CD4-positive, CD25-positive, alpha-beta regulatory T cell (primary cell): ENCODE measurements around the gene DENND2A. TPM values are rescaled to one million over a fixed set of nuclear protein-coding genes. Genes with fewer than 3 reads are reported as not detected.

Experiments used
- ATAC-seq, 2 donors: fragments of 150-1000 bp; cut with Tn5 transposase; one replicate each; pipeline ENCODE4 v1.10.0; 2021; ENCODE audit warnings: low read depth in 2 of 2, moderate number of reproducible peaks in 2 of 2, moderate library complexity in 1 of 2
- DNase-seq, 3 donors: peaks; one replicate each; pipeline versions ENCODE4 v3.0.0 to v3.0.0-alpha.2; 2012 to 2022; ENCODE audit warnings: mixed read lengths in 1 of 3
- H3K27ac ChIP-seq: one replicate; pipeline ENCODE4 v1.7.0; 2013; ENCODE audit warnings: mild to moderate bottlenecking, low read length; ENCODE audit not compliant: insufficient read depth, poor library complexity, severe bottlenecking
- H3K27me3 ChIP-seq: one replicate; pipeline ENCODE4 v1.7.0; 2013; ENCODE audit warnings: low read length; ENCODE audit not compliant: control insufficient read depth, insufficient read depth
- H3K36me3 ChIP-seq: one replicate; pipeline ENCODE4 v1.7.0; 2013; ENCODE audit warnings: mild to moderate bottlenecking, low read length, moderate library complexity; ENCODE audit not compliant: control insufficient read depth, insufficient read depth
- H3K4me1 ChIP-seq: 2 replicates; pipeline ENCODE4 v1.7.0; 2013; ENCODE audit warnings: mild to moderate bottlenecking, low read length; ENCODE audit not compliant: insufficient read depth, control insufficient read depth, poor library complexity, severe bottlenecking
- H3K4me3 ChIP-seq: one replicate; pipeline ENCODE4 v1.7.0; 2013; ENCODE audit warnings: low read depth, mild to moderate bottlenecking, low read length, moderate library complexity
- H3K9me3 ChIP-seq, 2 experiments: 1 replicate in 1 of 2; 2 replicates in 1 of 2; pipeline ENCODE4 v1.7.0; 2013; ENCODE audit warnings: low read length in 2 of 2, mild to moderate bottlenecking in 1 of 2, moderate library complexity in 1 of 2; ENCODE audit not compliant: control insufficient read depth in 2 of 2
- H3K27ac Mint-ChIP-seq, 3 donors: one replicate each; pipeline ENCODE4 v1.8.0; 2020 to 2022; ENCODE audit warnings: mild to moderate bottlenecking in 3 of 3, mixed read lengths in 3 of 3, moderate library complexity in 2 of 3
- H3K27me3 Mint-ChIP-seq: one replicate; pipeline ENCODE4 v1.8.0; 2022; ENCODE audit warnings: mild to moderate bottlenecking, mixed read lengths
- H3K36me3 Mint-ChIP-seq: one replicate; pipeline ENCODE4 v1.8.0; 2020; ENCODE audit warnings: mixed read lengths
- H3K4me1 Mint-ChIP-seq, 4 donors: one replicate each; pipeline ENCODE4 v1.8.0; 2020 to 2022; ENCODE audit warnings: mixed read lengths in 4 of 4, mild to moderate bottlenecking in 1 of 4
- H3K4me3 Mint-ChIP-seq, 4 donors: one replicate each; pipeline ENCODE4 v1.8.0; 2020 to 2022; ENCODE audit warnings: mild to moderate bottlenecking in 4 of 4, mixed read lengths in 4 of 4, moderate library complexity in 3 of 4
- H3K9me3 Mint-ChIP-seq, 7 donors: one replicate each; pipeline ENCODE4 v1.8.0; 2020 to 2022; ENCODE audit warnings: mixed read lengths in 7 of 7, mild to moderate bottlenecking in 3 of 7, moderate library complexity in 2 of 7
- polyA plus RNA-seq, 4 donors: library from polyadenylated mRNA; unstranded; fragments of 300-500 nt; fragmentation: Illumina TruSeq; gene quantifications; one replicate each; pipeline ENCODE4 v1.2.3, GENCODE V29; 2021
- total RNA-seq: library from RNA; stranded (reverse); gene quantifications from one replicate; pipeline ENCODE4 v1.2.3, GENCODE V29; 2022

DENND2A gene
- total and polyA plus RNA-seq, 5 donors from 2014 or later, result not detected

DNA sequence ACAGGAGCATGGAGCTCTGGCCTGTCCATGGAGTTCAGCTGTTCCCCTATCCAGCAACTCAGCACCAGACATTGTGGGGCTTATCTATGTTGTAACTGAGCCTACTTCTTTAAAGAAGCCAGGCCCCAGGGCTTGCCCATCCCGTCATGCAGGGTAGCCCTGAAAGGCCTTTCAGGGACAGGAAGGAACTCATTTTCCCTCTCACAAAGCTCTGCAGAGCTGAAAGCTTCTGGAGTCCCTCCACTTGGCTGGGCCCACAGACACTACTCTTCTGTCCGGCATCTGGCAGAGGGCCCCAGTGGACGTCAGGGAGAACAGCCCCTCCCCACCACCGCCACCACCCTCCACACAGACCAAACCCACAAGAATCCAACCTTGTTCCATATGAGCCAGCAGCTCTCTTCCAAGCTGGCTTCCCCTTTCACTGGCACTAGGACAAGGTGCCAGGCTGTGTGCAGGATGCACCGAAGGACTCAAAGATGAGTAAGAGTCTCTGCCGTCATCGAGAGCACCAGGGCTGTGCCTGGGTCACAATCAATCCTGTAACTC is 33.1 kb downstream of the DENND2A start:
- Mint-ChIP-seq H3K4me3 (no peak overlapping the region), H3K36me3 (no peaks in the 10 kb centered on the region), H3K27me3 (no peaks in the 10 kb centered on the region), H3K9me3 (peaks cover 0 to 1% (median 0%) of the 10 kb centered on the region in 7 donors), H3K4me1 (peaks cover 0 to 5% (median 0%) of the 10 kb centered on the region in 4 donors), H3K27ac (no peak overlapping the region)
- DNase-seq, result no peak
- Histone ChIP-seq H3K4me1 (no peaks in the 10 kb centered on the region), H3K4me3 (no peak overlapping the region), H3K9me3 (no peaks in the 10 kb centered on the region), H3K27ac (no peak overlapping the region), H3K27me3 (no peaks in the 10 kb centered on the region), H3K36me3 (no peaks in the 10 kb centered on the region)
- ATAC-seq, result no peak

DNA sequence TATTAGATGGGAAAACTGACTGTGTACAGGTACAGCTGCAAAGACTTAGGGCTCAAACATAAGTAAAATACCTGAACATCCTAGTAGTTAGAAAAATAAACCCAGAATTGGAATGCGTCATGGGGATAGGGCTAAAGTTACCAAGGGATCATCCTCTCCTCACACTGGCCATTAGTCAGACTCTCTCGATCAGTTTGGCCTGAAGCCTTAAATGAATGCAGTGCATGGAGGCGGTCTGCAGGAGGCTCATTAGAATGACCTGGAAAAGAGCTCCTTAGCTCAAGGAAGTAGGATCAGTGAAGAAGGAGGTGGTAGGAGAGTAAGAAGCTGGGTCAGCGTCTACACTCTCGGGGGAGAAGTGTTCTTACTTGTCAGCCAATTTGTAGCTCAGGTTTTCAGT is 35.3 kb downstream of the DENND2A start:
- Mint-ChIP-seq H3K27me3 (no peaks in the 10 kb centered on the region), H3K4me1 (peaks cover 0 to 1% (median 0%) of the 10 kb centered on the region in 4 donors), H3K9me3 (peaks cover 0 to 1% (median 0%) of the 10 kb centered on the region in 7 donors), H3K27ac (no peak overlapping the region), H3K4me3 (no peak overlapping the region), H3K36me3 (no peaks in the 10 kb centered on the region)
- Histone ChIP-seq H3K9me3 (no peaks in the 10 kb centered on the region), H3K4me1 (no peaks in the 10 kb centered on the region), H3K4me3 (no peak overlapping the region), H3K36me3 (no peaks in the 10 kb centered on the region), H3K27ac (no peak overlapping the region), H3K27me3 (no peaks in the 10 kb centered on the region)
- DNase-seq (no peak), ATAC-seq (no peak)

DNA sequence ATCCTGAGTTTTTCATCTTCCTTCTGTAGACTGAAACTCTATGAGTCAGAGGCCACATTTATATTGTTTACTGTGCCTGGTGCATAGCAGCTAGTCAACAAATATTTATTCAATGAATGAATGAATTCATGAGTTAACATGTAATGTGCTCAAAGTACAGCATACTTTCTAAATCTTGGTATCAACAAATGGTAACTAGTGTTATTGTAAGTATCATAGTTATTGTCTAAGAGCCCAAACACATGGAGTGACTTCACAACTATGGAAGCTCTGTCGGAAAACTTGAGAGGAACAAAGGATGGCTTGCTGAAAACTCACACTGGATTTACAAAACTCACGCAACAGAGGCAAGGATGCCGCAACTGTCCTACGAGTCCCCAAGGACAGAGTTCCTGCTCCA is 35.9 kb downstream of the DENND2A start:
- H3K27ac ChIP-seq, result no peak overlapping the region
- H3K27ac Mint-ChIP-seq, result no peak overlapping the region
- no peak for ATAC-seq
- H3K36me3 ChIP-seq, result no peaks in the 10 kb centered on the region
- H3K36me3 Mint-ChIP-seq, result no peaks in the 10 kb centered on the region
- no peaks in the 10 kb centered on the region for H3K4me1 ChIP-seq
- no peak for DNase-seq
- no peak overlapping the region for H3K4me3 Mint-ChIP-seq
- no peaks in the 10 kb centered on the region for H3K27me3 ChIP-seq
- peaks cover under 1% of the 10 kb centered on the region for H3K27me3 Mint-ChIP-seq
- no peaks in the 10 kb centered on the region for H3K9me3 ChIP-seq
- no peaks in the 10 kb centered on the region for H3K4me1 Mint-ChIP-seq
- no peak overlapping the region for H3K4me3 ChIP-seq
- H3K9me3 Mint-ChIP-seq, result peaks cover 0 to 1% (median 0%) of the 10 kb centered on the region in 7 donors

DNA sequence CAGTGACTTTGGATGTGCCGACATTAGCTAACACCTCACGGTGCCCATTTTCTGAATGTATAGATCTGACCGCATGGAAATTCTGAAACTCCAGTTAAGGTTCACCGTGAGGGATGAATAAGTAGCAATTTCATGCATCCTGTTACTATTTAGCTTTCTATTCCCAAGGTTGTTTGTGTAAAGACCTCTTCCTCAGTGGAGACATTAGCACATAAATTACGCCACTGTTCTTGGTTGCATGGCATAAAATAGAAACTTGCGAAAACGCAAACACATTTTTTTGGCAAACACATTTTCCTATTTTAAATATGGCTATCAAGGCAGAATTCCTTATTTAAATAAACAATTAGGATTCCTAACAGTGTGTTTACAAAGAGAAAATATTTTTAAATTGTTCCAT is 36.5 kb downstream of the DENND2A start:
- no peak overlapping the region for H3K4me3 Mint-ChIP-seq
- no peaks in the 10 kb centered on the region for H3K4me1 ChIP-seq
- DNase-seq (no peak), ATAC-seq (no peak)
- no peaks in the 10 kb centered on the region for H3K36me3 Mint-ChIP-seq
- H3K4me1 Mint-ChIP-seq, result no peaks in the 10 kb centered on the region
- no peaks in the 10 kb centered on the region for H3K27me3 ChIP-seq
- no peak overlapping the region for H3K27ac Mint-ChIP-seq
- H3K9me3 ChIP-seq, result no peaks in the 10 kb centered on the region
- H3K27me3 Mint-ChIP-seq, result peaks cover 4% of the 10 kb centered on the region
- no peaks in the 10 kb centered on the region for H3K36me3 ChIP-seq
- H3K27ac ChIP-seq, result no peak overlapping the region
- no peak overlapping the region for H3K4me3 ChIP-seq
- peaks cover 0 to under 1% (median 0%) of the 10 kb centered on the region in 7 donors for H3K9me3 Mint-ChIP-seq

DNA sequence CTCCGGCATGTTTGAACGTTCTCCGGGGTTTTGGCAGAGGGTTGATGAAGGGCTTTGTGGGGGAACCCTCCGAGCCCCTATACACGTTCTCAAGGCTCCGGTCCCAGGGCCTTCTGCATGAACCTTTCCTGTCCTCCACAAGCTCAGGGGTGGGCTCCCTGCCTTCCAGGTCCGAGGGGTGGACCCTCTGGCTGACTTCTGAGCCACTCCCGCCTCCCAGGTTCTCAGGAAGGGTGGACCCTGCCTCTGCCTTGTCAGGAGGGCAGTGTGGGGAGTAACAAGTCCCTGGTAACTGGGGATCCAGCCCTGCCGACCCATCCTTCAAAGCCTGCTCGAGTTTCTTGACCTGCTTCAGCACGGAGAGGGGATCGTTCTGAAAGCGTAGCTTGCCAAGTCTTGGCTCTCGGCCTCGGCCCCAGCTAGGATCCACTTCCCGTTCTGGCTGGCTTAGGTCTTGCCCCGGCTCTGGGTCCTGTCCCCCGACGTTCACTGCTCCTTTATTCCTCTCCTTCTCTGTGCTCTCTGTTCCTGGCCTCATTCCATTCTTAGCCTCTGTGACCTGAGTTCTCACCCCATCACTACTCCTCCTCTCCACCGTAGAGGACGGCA is 38.9 kb downstream of the DENND2A start:
- Histone ChIP-seq H3K4me1 (no peaks in the 10 kb centered on the region), H3K27me3 (no peaks in the 10 kb centered on the region), H3K36me3 (no peaks in the 10 kb centered on the region), H3K27ac (no peak overlapping the region), H3K9me3 (no peaks in the 10 kb centered on the region), H3K4me3 (no peak overlapping the region)
- H3K27me3 Mint-ChIP-seq, result peaks cover 4% of the 10 kb centered on the region
- H3K27ac Mint-ChIP-seq, result no peak overlapping the region
- DNase-seq (no peak), ATAC-seq (no peak)
- H3K36me3 Mint-ChIP-seq, result no peaks in the 10 kb centered on the region
- H3K4me3 Mint-ChIP-seq, result no peak overlapping the region
- peaks cover 0 to 2% (median 0%) of the 10 kb centered on the region in 7 donors for H3K9me3 Mint-ChIP-seq
- H3K4me1 Mint-ChIP-seq, result no peaks in the 10 kb centered on the region

DNA sequence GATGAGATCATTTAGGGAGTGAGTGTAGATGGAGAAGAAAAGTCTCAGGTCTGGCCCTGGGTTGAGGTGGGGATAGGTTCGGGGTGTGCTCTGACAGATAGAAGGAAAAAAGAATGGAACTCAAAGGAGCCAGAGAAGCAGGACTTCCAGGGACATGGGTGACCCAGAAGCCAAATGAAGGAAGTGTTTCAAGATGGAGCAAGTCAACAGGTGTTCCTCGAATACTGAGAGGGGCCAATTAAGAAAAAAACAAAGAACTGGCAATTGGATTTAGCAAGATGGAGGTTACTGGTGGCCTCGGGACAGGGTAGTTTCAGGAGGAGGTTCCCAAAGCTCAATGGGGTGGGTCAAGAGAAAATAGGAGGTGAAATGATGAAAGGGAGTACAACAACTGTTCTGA is 40.3 kb downstream of the DENND2A start:
- H3K36me3 Mint-ChIP-seq, result no peaks in the 10 kb centered on the region
- no peak for ATAC-seq

DNA sequence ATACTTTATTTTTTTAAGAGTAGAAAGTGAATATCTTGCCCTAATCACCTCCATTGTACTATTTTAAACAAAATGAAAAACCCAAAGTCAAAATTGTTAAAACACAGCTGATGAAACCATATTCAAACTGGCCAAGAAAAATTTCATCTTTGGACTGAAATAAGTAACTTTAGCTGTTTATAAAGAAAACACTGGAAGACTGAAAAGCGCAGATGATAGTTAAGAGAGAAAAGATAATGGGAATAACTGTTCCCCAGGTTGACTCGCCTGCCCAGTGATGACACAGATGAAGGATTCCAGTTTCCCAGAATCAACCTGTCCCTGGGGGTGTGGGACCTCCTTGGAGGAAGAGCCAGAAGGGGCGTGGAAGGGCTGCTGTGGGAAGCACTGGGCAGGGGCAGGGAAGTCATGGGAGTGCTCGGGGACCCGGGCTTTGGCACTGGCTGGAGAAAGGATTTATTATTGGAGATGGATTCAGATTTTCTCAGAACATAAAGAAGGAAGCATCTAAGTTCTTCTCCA is 43.1 kb downstream of the DENND2A start:
- Mint-ChIP-seq H3K27ac (no peak overlapping the region), H3K4me1 (peaks cover 0 to 4% (median 3%) of the 10 kb centered on the region in 4 donors), H3K4me3 (no peak overlapping the region), H3K36me3 (no peaks in the 10 kb centered on the region), H3K9me3 (peaks cover 0 to 2% (median 0%) of the 10 kb centered on the region in 7 donors), H3K27me3 (peaks cover 15% of the 10 kb centered on the region)
- H3K9me3 ChIP-seq, result no peaks in the 10 kb centered on the region
- no peak overlapping the region for H3K27ac ChIP-seq
- H3K4me3 ChIP-seq, result no peak overlapping the region
- no peak for DNase-seq
- peaks cover 3% of the 10 kb centered on the region for H3K27me3 ChIP-seq
- no peak for ATAC-seq
- no peaks in the 10 kb centered on the region for H3K36me3 ChIP-seq
- H3K4me1 ChIP-seq, result no peaks in the 10 kb centered on the region

More for the DNA sequence above, 40.3 kb downstream of the DENND2A start:
- peaks cover 4% of the 10 kb centered on the region for H3K27me3 Mint-ChIP-seq
- H3K4me1 Mint-ChIP-seq, result no peaks in the 10 kb centered on the region
- H3K36me3 ChIP-seq, result no peaks in the 10 kb centered on the region
- H3K27me3 ChIP-seq, result peaks cover 3% of the 10 kb centered on the region
- H3K9me3 ChIP-seq, result no peaks in the 10 kb centered on the region
- H3K4me3 ChIP-seq, result no peak overlapping the region
- peaks cover 0 to 2% (median 0%) of the 10 kb centered on the region in 7 donors for H3K9me3 Mint-ChIP-seq
- H3K4me1 ChIP-seq, result no peaks in the 10 kb centered on the region
- no peak for DNase-seq
- H3K27ac Mint-ChIP-seq, result no peak overlapping the region
- H3K4me3 Mint-ChIP-seq, result no peak overlapping the region
- H3K27ac ChIP-seq, result no peak overlapping the region
